GM11168 (cell line): ENCODE data around the gene DDX27.

ENCODE experiments used
- in situ Hi-C: fragments of 300-500 bp; cut with MboI; formaldehyde crosslinking; loops from one replicate; pipeline ENCODE4 v1.12.0; 2022; ENCODE audit warnings: low sequenced_read_pairs; ENCODE audit not compliant: unreplicated experiment

Gene DDX27

GRCh38 chr20:49285813-49286494 is 66.7 kb downstream of the DDX27 start:
- in situ Hi-C loops: no loop called here

- in situ Hi-C loops: no loop called here
Measured at GRCh38 chr20:49286689-49287551, 67.7 kb downstream of the DDX27 start.

- in situ Hi-C loops: no loop called here
Measured at GRCh38 chr20:49287555-49288249, 68.5 kb downstream of the DDX27 start.

- in situ Hi-C loops: no loop called here
Measured at GRCh38 chr20:49288250-49288751, 69.1 kb downstream of the DDX27 start.

- in situ Hi-C loops: no loop called here
Measured at GRCh38 chr20:49288784-49289696, 69.8 kb downstream of the DDX27 start.

- in situ Hi-C loops: no loop called here
Measured at GRCh38 chr20:49290608-49291191, 71.5 kb downstream of the DDX27 start.

- in situ Hi-C loops: no loop called here
Measured at GRCh38 chr20:49291200-49291599, 72.0 kb downstream of the DDX27 start.

- in situ Hi-C loops: no loop called here
Measured at GRCh38 chr20:49292010-49292409, 72.8 kb downstream of the DDX27 start.

GRCh38 chr20:49293122-49293521 is 73.9 kb downstream of the DDX27 start:
- in situ Hi-C loops: no loop called here
